ENCODE data around the gene MTA3.
"Not testable (repeated sequence)": the region's sequence is repeated elsewhere in the genome, so short reads cannot be mapped to it uniquely, and the experiment has no call there.

The MTA3 gene

GRCh38 chr2:42624047-42624446 lies 55.6 kb downstream of the MTA3 start:
- no peak for TF ChIP-seq CTCF (IDR thresholded peaks at IDR 0.05; ENCODE audit: insufficient read depth, missing control alignments)
- no peak for FAIRE-seq
- DNase-seq (ENCODE audit: insufficient read length, low spot score) = no peak

- DNase-seq (ENCODE audit: insufficient read length, low spot score); FAIRE-seq: not testable (repeated sequence)
Observed at GRCh38 chr2:42628024-42628423, 59.6 kb downstream of the MTA3 start.

- DNase-seq (ENCODE audit: insufficient read length, low spot score) (no peak), FAIRE-seq (peak; percentile 32)
- TF ChIP-seq CTCF (IDR thresholded peaks at IDR 0.05; ENCODE audit: insufficient read depth, missing control alignments) = no peak
Observed at GRCh38 chr2:42636934-42637333, 68.5 kb downstream of the MTA3 start.

GRCh38 chr2:42638080-42638784 lies 69.8 kb downstream of the MTA3 start:
- FAIRE-seq = no peak
- TF ChIP-seq CTCF (IDR thresholded peaks at IDR 0.05; ENCODE audit: insufficient read depth, missing control alignments) = no peak
- no peak for DNase-seq (ENCODE audit: insufficient read length, low spot score)

- no peak for DNase-seq (ENCODE audit: insufficient read length, low spot score)
- peak; percentile 11 for FAIRE-seq
- no peak for TF ChIP-seq CTCF (IDR thresholded peaks at IDR 0.05; ENCODE audit: insufficient read depth, missing control alignments)
Observed at GRCh38 chr2:42639340-42640077, 71.1 kb downstream of the MTA3 start.

- TF ChIP-seq CTCF (IDR thresholded peaks at IDR 0.05; ENCODE audit: insufficient read depth, missing control alignments) = no peak
- no peak for FAIRE-seq
- DNase-seq (ENCODE audit: insufficient read length, low spot score) = no peak
Observed at GRCh38 chr2:42640261-42640660, 71.8 kb downstream of the MTA3 start.

DNA sequence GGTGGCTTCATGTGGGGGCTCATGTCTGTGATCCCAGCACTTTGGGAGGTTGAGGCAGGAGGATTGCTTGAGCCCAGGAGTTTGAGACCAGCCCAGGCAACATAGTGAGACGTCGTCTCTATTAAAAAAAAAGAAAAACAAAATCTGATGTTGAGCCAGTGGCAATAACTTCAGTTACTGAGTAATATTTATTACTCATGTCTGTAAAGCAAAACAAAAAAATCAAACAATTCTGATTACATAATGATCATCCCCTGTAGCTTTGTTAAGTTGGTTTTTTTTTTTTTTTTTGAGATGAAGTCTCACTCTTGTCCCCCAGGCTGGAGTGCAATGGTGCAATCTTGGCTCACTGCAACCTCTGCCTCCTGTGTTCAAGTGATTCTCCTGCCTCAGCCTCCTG lies 73.9 kb downstream of the MTA3 start:
- not testable (repeated sequence) for FAIRE-seq; DNase-seq (ENCODE audit: insufficient read length, low spot score)

- DNase-seq (ENCODE audit: insufficient read length, low spot score) (no peak), FAIRE-seq (no peak)
- TF ChIP-seq CTCF (IDR thresholded peaks at IDR 0.05; ENCODE audit: insufficient read depth, missing control alignments) = no peak
Observed at GRCh38 chr2:42645551-42645950, 77.1 kb downstream of the MTA3 start.
